ENCODE results near the gene RAI1. TPM values are rescaled to one million over a fixed set of nuclear protein-coding genes. Genes with fewer than 3 reads are reported as not detected.

The RAI1 gene
- total RNA-seq, 4 donors from 2014 or later, result 20.3 to 46.1 (median 30.4) TPM

GRCh38 chr17:17832032-17832363, 150.7 kb downstream of the RAI1 start:
- WGBS, result 92% methylated on average over 2 of the region's 2 CpGs
- no peak for DNase-seq (ENCODE audit: low spot score in 2 of 2)
- Histone ChIP-seq H3K27ac (peak overlapping the region; percentile 34), H3K4me3 (no peak overlapping the region), H3K36me3 (no peaks in the 10 kb centered on the region), H3K9me3 (no peaks in the 10 kb centered on the region), H3K4me1 (peaks cover 67% of the 10 kb centered on the region), H3K27me3 (no peaks in the 10 kb centered on the region)
- TF ChIP-seq EP300 (IDR thresholded peaks at IDR 0.05), result no peak
- no peak for TF ChIP-seq POLR2A (IDR thresholded peaks at IDR 0.05)
- TF ChIP-seq CTCF (IDR thresholded peaks at IDR 0.05), result no peak
- TF ChIP-seq POLR2AphosphoS5 (IDR thresholded peaks at IDR 0.05), result no peak

GRCh38 chr17:17833658-17834357, 152.6 kb downstream of the RAI1 start:
- Histone ChIP-seq H3K27me3 (no peaks in the 10 kb centered on the region), H3K27ac (no peak overlapping the region), H3K9me3 (no peaks in the 10 kb centered on the region), H3K4me3 (no peak overlapping the region), H3K36me3 (no peaks in the 10 kb centered on the region), H3K4me1 (peaks cover 67% of the 10 kb centered on the region)
- TF ChIP-seq EP300 (IDR thresholded peaks at IDR 0.05) (no peak), POLR2A (IDR thresholded peaks at IDR 0.05) (no peak)
- 83% methylated on average over 8 of the region's 8 CpGs for WGBS
- no peak for DNase-seq (ENCODE audit: low spot score in 2 of 2)

- peak overlapping the region; percentile 98 for H3K27ac ChIP-seq
- no peaks in the 10 kb centered on the region for H3K27me3 ChIP-seq
- no peak for DNase-seq (ENCODE audit: low spot score in 2 of 2)
- TF ChIP-seq EP300 (IDR thresholded peaks at IDR 0.05) (no peak), POLR2AphosphoS5 (IDR thresholded peaks at IDR 0.05) (no peak), CTCF (IDR thresholded peaks at IDR 0.05) (no peak), POLR2A (IDR thresholded peaks at IDR 0.05) (no peak)
- peaks cover 79% of the 10 kb centered on the region for H3K4me1 ChIP-seq
- H3K9me3 ChIP-seq, result no peaks in the 10 kb centered on the region
- no peaks in the 10 kb centered on the region for H3K36me3 ChIP-seq
- peak overlapping the region; percentile 73 for H3K4me3 ChIP-seq
- WGBS, result 79% methylated on average over 4 of the region's 4 CpGs
Observed at GRCh38 chr17:17834974-17835373, 153.7 kb downstream of the RAI1 start.

GRCh38 chr17:17835415-17836249, 154.4 kb downstream of the RAI1 start:
- TF ChIP-seq EP300 (IDR thresholded peaks at IDR 0.05), result no peak
- no peak for TF ChIP-seq CTCF (IDR thresholded peaks at IDR 0.05)
- TF ChIP-seq POLR2AphosphoS5 (IDR thresholded peaks at IDR 0.05), result no peak
- TF ChIP-seq POLR2A (IDR thresholded peaks at IDR 0.05), result no peak
- WGBS, result 30% methylated on average over 19 of the region's 25 CpGs
- Histone ChIP-seq H3K9me3 (no peaks in the 10 kb centered on the region), H3K4me3 (peak overlapping the region; percentile 73), H3K4me1 (peaks cover 82% of the 10 kb centered on the region), H3K27ac (peak overlapping the region; percentile 98), H3K36me3 (no peaks in the 10 kb centered on the region), H3K27me3 (no peaks in the 10 kb centered on the region)
- DNase-seq (ENCODE audit: low spot score in 2 of 2), result no peak

- no CpG with 5 or more reads among the region's 69 CpGs for WGBS
Observed at GRCh38 chr17:17836250-17836817, 155.1 kb downstream of the RAI1 start.

More at GRCh38 chr17:17836250-17836817, 155.1 kb downstream of the RAI1 start:
- Histone ChIP-seq H3K9me3 (no peaks in the 10 kb centered on the region), H3K4me1 (peaks cover 82% of the 10 kb centered on the region), H3K27ac (peak overlapping the region; percentile 98), H3K27me3 (no peaks in the 10 kb centered on the region), H3K36me3 (no peaks in the 10 kb centered on the region), H3K4me3 (peak overlapping the region; percentile 73)
- TF ChIP-seq POLR2A (IDR thresholded peaks at IDR 0.05), result peak; percentile 93 to 99
- no peak for TF ChIP-seq CTCF (IDR thresholded peaks at IDR 0.05)
- TF ChIP-seq POLR2AphosphoS5 (IDR thresholded peaks at IDR 0.05), result peak; percentile 76 to 98 (median 85)
- TF ChIP-seq EP300 (IDR thresholded peaks at IDR 0.05), result no peak
- peak; percentile 98 to 99 for DNase-seq (ENCODE audit: low spot score in 2 of 2)

Data from suprapubic skin (tissue), 4 donors.